EH (cell line): Measurements from ENCODE around the gene SLITRK3.
"Not testable (repeated sequence)": the region's sequence is repeated elsewhere in the genome, so short reads cannot be mapped to it uniquely, and the experiment has no call there.

ENCODE experiments used
- DNase-seq: peaks from one replicate; pipeline ENCODE4 v3.0.0-alpha.2; 2015; ENCODE audit warnings: low read depth

The SLITRK3 gene

GRCh38 chr3:165191491-165191890, 4.7 kb downstream of the SLITRK3 start:
- DNase-seq = no peak

GRCh38 chr3:165188452-165188851, 7.7 kb downstream of the SLITRK3 start:
- no peak for DNase-seq

- DNase-seq = peak; percentile 60
Measured at GRCh38 chr3:165185707-165186327, 10.4 kb downstream of the SLITRK3 start.

- no peak for DNase-seq
Measured at GRCh38 chr3:165181556-165181955, 14.6 kb downstream of the SLITRK3 start.

- no peak for DNase-seq
Measured at GRCh38 chr3:165170236-165170635, 25.9 kb downstream of the SLITRK3 start.

GRCh38 chr3:165169368-165169767, 26.8 kb downstream of the SLITRK3 start:
- no peak for DNase-seq

- DNase-seq = no peak
Measured at GRCh38 chr3:165162883-165163282, 33.3 kb downstream of the SLITRK3 start.

GRCh38 chr3:165159760-165160421, 36.3 kb downstream of the SLITRK3 start:
- no peak for DNase-seq

- DNase-seq = no peak
Measured at GRCh38 chr3:165158011-165158410, 38.2 kb downstream of the SLITRK3 start.

- DNase-seq = no peak
Measured at GRCh38 chr3:165156757-165157420, 39.3 kb downstream of the SLITRK3 start.

GRCh38 chr3:165148876-165149441, 47.2 kb downstream of the SLITRK3 start:
- DNase-seq = no peak

- DNase-seq = no peak
Measured at GRCh38 chr3:165144271-165144670, 51.9 kb downstream of the SLITRK3 start.

- not testable (repeated sequence) for DNase-seq
Measured at GRCh38 chr3:165139918-165140317, 56.3 kb downstream of the SLITRK3 start.
